Lower leg skin (tissue), 4 donors: Measurements from ENCODE around the gene ADA. TPM values are rescaled to one million over a fixed set of nuclear protein-coding genes. Genes with fewer than 3 reads are reported as not detected.

Source experiments
- DNase-seq, 2 donors: peaks; one replicate each; pipeline ENCODE4 v3.0.0-alpha.2; 2019; ENCODE audit warnings: low spot score in 2 of 2
- H3K4me3 ChIP-seq: fragments of 200-600 bp; sonication (generic); 2 replicates; pipeline ENCODE4 v1.5.1; 2017; ENCODE audit warnings: mild to moderate bottlenecking, low read depth; ENCODE audit not compliant: poor library complexity, severe bottlenecking
- POLR2A ChIP-seq, 2 donors: fragments of 450-650 bp; IDR thresholded peaks; one replicate each; pipeline ENCODE4 v1.6.1; 2016 to 2017; ENCODE audit warnings: antibody characterized with exemption in 2 of 2, mild to moderate bottlenecking in 1 of 2, moderate library complexity in 1 of 2
- WGBS, 2 donors: methylation state at CpG; one replicate each; pipeline ENCODE4 v1.1.5; 2018; 5-methylcytosine and 5-hydroxymethylcytosine counted together
- intact Hi-C: fragments of 100-400 bp; cut with DNase I; formaldehyde crosslinking; loops from one replicate; pipeline ENCODE4 v1.15.0; 2023; ENCODE audit warnings: low total_unique reads
- total RNA-seq, 4 donors: library from RNA; depleted of rRNA; stranded (reverse); fragments of >200 nt; gene quantifications; one replicate each; pipeline ENCODE4 v1.1.0, GENCODE V29; 2016
- TF ChIP-seq, protein P1 (sequence below), 3 donors: fragments of 450-650 bp; IDR thresholded peaks; one replicate each; pipeline ENCODE4 v1.5.1; 2016; ENCODE audit warnings: antibody characterized with exemption in 3 of 3, mild to moderate bottlenecking in 3 of 3, moderate library complexity in 2 of 3

Gene ADA
- total RNA-seq, 4 donors from 2014 or later, result 4.3 to 14.8 (median 6.5) TPM

DNA sequence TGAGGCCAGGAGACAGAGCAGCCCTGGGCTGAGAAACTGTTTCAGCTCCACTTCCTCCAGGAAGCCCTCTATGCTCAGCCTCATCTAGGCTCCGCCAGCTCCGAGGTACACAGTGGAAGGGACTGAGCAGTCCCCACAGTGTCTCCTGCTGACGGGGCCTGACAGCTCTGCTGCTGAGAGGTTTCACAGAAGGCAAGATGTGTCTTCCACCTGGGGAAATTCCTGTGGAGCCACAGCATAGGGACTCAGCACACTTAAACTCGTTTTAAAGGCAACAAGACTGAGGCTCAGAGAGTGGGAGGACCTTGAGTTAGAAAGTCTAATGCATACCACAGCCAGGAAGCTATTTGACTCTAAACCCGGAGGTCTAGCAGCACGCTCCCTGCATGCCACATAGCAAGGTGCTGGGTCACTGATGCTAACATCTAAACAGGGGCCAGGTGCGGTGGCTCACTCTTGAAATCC lies 6.8 kb downstream of the ADA start:
- H3K4me3 ChIP-seq, result no peak overlapping the region
- TF ChIP-seq, protein P1, sequence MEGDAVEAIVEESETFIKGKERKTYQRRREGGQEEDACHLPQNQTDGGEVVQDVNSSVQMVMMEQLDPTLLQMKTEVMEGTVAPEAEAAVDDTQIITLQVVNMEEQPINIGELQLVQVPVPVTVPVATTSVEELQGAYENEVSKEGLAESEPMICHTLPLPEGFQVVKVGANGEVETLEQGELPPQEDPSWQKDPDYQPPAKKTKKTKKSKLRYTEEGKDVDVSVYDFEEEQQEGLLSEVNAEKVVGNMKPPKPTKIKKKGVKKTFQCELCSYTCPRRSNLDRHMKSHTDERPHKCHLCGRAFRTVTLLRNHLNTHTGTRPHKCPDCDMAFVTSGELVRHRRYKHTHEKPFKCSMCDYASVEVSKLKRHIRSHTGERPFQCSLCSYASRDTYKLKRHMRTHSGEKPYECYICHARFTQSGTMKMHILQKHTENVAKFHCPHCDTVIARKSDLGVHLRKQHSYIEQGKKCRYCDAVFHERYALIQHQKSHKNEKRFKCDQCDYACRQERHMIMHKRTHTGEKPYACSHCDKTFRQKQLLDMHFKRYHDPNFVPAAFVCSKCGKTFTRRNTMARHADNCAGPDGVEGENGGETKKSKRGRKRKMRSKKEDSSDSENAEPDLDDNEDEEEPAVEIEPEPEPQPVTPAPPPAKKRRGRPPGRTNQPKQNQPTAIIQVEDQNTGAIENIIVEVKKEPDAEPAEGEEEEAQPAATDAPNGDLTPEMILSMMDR (IDR thresholded peaks at IDR 0.05), result no peak
- no peak for TF ChIP-seq POLR2A (IDR thresholded peaks at IDR 0.05)
- no peak for DNase-seq
- 66 to 92% methylated on average over 7 of the region's 7 CpGs for WGBS, 2 donors
- intact Hi-C loops, result no loop called here

DNA sequence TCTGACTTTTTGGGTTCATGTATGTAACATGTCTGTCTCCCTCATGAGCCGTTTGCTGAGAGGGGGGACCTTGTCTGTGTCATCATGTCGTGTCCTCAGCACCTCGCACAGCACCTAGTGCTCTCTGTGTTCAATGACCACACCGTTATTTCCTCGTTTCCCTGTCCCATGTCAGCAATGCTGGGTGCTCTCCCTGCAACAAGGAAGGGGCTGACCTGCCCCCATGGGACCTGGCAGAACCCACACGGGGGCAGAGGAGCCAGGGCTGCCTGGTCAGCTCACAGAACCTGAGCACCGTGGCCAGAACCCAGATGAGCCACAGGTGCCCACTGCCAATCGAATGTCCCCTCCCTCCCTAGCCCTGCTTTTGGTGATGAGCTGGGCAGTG lies 7.3 kb downstream of the ADA start:
- TF ChIP-seq POLR2A (IDR thresholded peaks at IDR 0.05), result no peak
- TF ChIP-seq, protein P1 (IDR thresholded peaks at IDR 0.05), result no peak
- intact Hi-C loops, result no loop called here
- 62 to 72% methylated on average over 6 to 8 of the region's 8 CpGs for WGBS, 2 donors

DNA sequence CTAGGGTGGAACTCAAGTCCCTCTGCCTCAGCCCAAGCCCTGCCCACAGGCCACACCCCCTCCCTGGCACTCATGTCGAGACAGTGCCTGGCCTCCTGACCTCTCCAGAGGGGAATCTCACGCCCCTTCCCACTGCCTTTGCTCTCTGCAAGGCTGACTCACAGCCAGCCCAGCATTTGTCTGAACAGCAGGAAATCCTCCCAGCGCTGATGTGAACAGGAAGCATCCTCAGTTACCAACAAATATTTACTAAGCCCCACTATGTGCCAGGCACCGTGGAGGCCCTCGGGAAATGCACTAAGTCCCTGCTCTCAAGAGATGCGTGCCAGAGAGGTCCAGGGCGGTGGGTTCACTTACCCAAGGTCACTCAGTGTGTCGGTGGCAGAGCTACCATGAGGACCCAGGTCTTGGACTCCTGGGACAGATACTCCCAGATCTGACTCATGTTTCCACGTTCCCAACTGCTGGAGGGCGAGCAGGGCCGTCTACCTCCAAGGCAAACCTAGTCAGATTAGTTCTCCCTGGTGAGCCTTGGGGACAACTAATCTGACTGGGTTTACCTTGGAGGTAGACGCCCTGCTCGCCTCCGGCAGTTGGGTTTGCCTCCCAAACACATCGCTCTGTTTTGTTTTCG lies 7.8 kb downstream of the ADA start:
- DNase-seq, result peak; percentile 34 to 91
- intact Hi-C loops, result no loop called here
- no peak for TF ChIP-seq POLR2A (IDR thresholded peaks at IDR 0.05)
- TF ChIP-seq, protein P1 (IDR thresholded peaks at IDR 0.05), result no peak
- WGBS, 2 donors, result 37 to 41% methylated on average over 15 to 16 of the region's 16 CpGs
- H3K4me3 ChIP-seq, result no peak overlapping the region

More for the DNA sequence above, 7.3 kb downstream of the ADA start:
- DNase-seq, result no peak
- no peak overlapping the region for H3K4me3 ChIP-seq

DNA sequence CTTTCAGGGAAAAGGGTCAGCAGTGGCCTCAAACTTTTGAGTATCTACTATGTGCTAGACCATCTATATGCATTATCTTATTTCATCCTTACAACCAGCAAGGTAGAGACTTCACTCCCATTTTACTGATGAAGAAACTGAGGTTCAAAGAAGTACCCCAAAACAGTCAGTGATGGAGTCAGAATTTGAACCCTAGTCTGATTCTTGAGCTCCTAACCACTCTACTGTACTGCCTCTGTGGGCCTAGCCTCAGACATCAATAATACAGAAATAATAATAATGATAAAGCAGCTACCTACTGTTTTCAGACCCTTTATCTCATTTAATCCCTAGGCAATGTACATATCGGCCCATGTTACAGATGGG lies 8.4 kb downstream of the ADA start:
- TF ChIP-seq POLR2A (IDR thresholded peaks at IDR 0.05), result no peak
- TF ChIP-seq, protein P1 (IDR thresholded peaks at IDR 0.05), result no peak
- no peak overlapping the region for H3K4me3 ChIP-seq
- intact Hi-C loops, result no loop called here
- no peak for DNase-seq
- WGBS, 2 donors, result 52 to 54% methylated on average over 1 of the region's 1 CpG

DNA sequence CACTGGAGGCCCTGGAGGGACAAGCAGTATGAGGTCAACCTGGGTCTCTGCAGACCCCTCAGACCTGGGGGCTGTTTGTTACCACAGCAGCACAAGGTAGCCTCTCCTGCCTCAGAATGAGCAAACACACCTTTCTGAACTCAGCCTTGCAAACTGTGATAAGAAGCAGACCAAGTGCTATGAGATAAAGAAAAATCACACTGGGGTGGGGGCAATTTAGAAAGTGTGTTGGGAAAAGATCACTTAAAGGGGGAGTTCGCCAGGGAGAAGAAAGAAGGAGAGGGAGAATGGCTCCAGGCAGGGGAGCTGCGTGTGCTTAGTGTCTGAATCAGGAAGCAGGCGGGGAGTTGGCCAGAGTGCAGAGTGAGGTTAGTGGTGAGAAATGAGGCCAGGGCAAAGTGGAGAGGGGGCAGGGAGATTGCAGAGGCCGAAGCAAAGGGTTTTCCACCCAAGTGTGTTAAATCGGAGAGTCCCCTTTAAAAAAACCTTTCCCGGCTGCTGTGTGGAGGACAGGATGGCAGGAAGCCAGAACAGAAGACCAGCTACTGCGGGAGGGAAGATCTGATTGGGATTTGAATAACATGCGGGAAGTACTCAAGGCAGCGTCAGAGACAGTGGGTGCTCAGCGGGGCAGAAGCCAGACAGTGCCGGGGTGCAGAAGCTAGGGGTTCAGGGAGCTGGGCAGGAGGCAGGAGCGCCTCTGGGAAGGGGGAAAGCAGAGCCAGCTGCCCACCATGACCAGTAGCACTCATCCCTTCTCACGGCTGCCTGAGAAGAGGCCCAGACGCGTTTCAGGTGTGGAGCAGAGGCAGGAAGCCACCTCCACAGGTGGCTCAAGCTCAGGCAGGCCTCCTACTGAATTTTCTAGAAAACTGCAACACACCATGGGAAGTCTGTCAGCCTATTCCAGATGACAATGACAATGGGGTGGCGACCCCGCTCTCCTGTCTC lies 9.0 kb downstream of the ADA start:
- intact Hi-C loops, result no loop called here
- DNase-seq, result peak; percentile 46 to 92
- no peak overlapping the region for H3K4me3 ChIP-seq
- 17 to 20% methylated on average over 17 of the region's 17 CpGs for WGBS, 2 donors
- TF ChIP-seq, protein P1 (IDR thresholded peaks at IDR 0.05), result no peak
- TF ChIP-seq POLR2A (IDR thresholded peaks at IDR 0.05), result no peak
